GM19099 (cell line): ENCODE measurements around the gene ZNF24.
A peak's percentile ranks its signal among the peaks of the same experiment; 100 is the strongest.

ENCODE experiments used
- POLR2A ChIP-seq: IDR thresholded peaks from 3 replicates; pipeline ENCODE4 v1.6.1; 2011; ENCODE audit warnings: low read depth; ENCODE audit not compliant: insufficient read length; ENCODE audit errors: extremely low read depth

Gene ZNF24

GRCh38 chr18:35331367-35332087 lies 12.7 kb downstream of the ZNF24 start:
- TF ChIP-seq POLR2A: no peak

- TF ChIP-seq POLR2A: no peak
Observed at GRCh38 chr18:35328868-35329267, 15.4 kb downstream of the ZNF24 start.

GRCh38 chr18:35326695-35327387 lies 17.4 kb downstream of the ZNF24 start:
- no peak for TF ChIP-seq POLR2A

- no peak for TF ChIP-seq POLR2A
Observed at GRCh38 chr18:35324926-35325655, 19.1 kb downstream of the ZNF24 start.

- TF ChIP-seq POLR2A: no peak
Observed at GRCh38 chr18:35322486-35323458, 21.4 kb downstream of the ZNF24 start.

GRCh38 chr18:35311496-35311895 lies 32.7 kb downstream of the ZNF24 start:
- TF ChIP-seq POLR2A: no peak

- no peak for TF ChIP-seq POLR2A
Observed at GRCh38 chr18:35306588-35307250, 37.5 kb downstream of the ZNF24 start.

GRCh38 chr18:35303610-35304009 lies 40.6 kb downstream of the ZNF24 start:
- no peak for TF ChIP-seq POLR2A

- TF ChIP-seq POLR2A: no peak
Observed at GRCh38 chr18:35296060-35296459, 48.2 kb downstream of the ZNF24 start.

GRCh38 chr18:35291166-35291565 lies 53.1 kb downstream of the ZNF24 start:
- TF ChIP-seq POLR2A: no peak

- TF ChIP-seq POLR2A: peak; percentile 88
Observed at GRCh38 chr18:35290094-35290735, 54.0 kb downstream of the ZNF24 start, which contains the start of gene ZSCAN30. ZSCAN30 (minus strand) TSS chr18:35290229; CDS start chr18:35264352, 25,877 bp downstream.

GRCh38 chr18:35289727-35290093 lies 54.5 kb downstream of the ZNF24 start:
- no peak for TF ChIP-seq POLR2A

- TF ChIP-seq POLR2A: no peak
Observed at GRCh38 chr18:35289293-35289692, 54.9 kb downstream of the ZNF24 start.
